Endothelial cell (in vitro differentiated cells): ENCODE measurements around the gene NCAM1. TPM values are rescaled to one million over a fixed set of nuclear protein-coding genes. Genes with fewer than 3 reads are reported as not detected.

Experiments
- DNase-seq: peaks from one replicate; pipeline ENCODE4 v3.0.0; 2021; ENCODE audit warnings: low spot score
- H3K27ac Mint-ChIP-seq: one replicate; pipeline ENCODE4 v1.8.0; 2021; ENCODE audit warnings: mixed read lengths, inconsistent platforms; ENCODE audit not compliant: unreplicated experiment
- H3K27me3 Mint-ChIP-seq: one replicate; pipeline ENCODE4 v1.8.0; 2021; ENCODE audit warnings: mild to moderate bottlenecking, moderate library complexity, mixed read lengths, inconsistent platforms; ENCODE audit not compliant: unreplicated experiment
- H3K36me3 Mint-ChIP-seq: one replicate; pipeline ENCODE4 v1.8.0; 2021; ENCODE audit warnings: mild to moderate bottlenecking, low read depth, mixed read lengths, inconsistent platforms; ENCODE audit not compliant: unreplicated experiment
- H3K4me1 Mint-ChIP-seq: one replicate; pipeline ENCODE4 v1.8.0; 2021; ENCODE audit warnings: mild to moderate bottlenecking, mixed read lengths, inconsistent platforms; ENCODE audit not compliant: unreplicated experiment
- H3K4me3 Mint-ChIP-seq: one replicate; pipeline ENCODE4 v1.8.0; 2021; ENCODE audit warnings: mild to moderate bottlenecking, mixed read lengths, inconsistent platforms; ENCODE audit not compliant: unreplicated experiment
- H3K9me3 Mint-ChIP-seq: one replicate; pipeline ENCODE4 v1.8.0; 2021; ENCODE audit warnings: mixed read lengths, inconsistent platforms; ENCODE audit not compliant: unreplicated experiment
- total RNA-seq: library from RNA; stranded (reverse); fragmentation: NEBNext Ultra II Directional; extraction: Animal tissue kit (Norgen Biotek cat#: 25700); gene quantifications from one replicate; pipeline ENCODE4 v1.2.1, GENCODE V29; 2021; ENCODE audit not compliant: unreplicated experiment
- TF ChIP-seq, protein P1 (sequence below): fragments of 200-600 bp; sonication (generic); IDR thresholded peaks from one replicate; pipeline ENCODE4 v1.5.0; 2021; ENCODE audit warnings: antibody characterized with exemption; ENCODE audit not compliant: unreplicated experiment

The NCAM1 gene
- total RNA-seq, 1 donor from 2014 or later: 21.9 TPM

DNA sequence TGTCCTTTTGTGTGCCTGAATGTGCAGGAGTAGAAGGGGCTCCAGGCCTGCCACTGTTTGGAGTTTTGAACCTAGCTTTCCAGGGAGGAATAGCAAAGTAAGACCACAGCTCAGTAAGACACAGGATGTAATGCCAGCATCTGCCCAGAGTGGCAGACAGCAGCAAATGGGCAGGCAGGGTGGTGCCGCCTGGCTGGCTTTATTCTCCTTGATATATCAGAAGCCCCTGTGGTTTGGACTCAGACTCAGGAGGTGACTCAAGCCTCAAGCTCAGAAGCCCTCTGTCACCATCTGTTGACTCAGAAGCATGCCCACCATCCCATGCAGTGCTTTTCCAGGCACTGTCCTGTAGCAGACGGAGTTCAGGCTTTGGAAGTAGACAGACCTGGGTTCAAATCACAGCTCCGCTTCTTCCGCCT lies 280.4 kb downstream of the NCAM1 start:
- TF ChIP-seq, protein P1, sequence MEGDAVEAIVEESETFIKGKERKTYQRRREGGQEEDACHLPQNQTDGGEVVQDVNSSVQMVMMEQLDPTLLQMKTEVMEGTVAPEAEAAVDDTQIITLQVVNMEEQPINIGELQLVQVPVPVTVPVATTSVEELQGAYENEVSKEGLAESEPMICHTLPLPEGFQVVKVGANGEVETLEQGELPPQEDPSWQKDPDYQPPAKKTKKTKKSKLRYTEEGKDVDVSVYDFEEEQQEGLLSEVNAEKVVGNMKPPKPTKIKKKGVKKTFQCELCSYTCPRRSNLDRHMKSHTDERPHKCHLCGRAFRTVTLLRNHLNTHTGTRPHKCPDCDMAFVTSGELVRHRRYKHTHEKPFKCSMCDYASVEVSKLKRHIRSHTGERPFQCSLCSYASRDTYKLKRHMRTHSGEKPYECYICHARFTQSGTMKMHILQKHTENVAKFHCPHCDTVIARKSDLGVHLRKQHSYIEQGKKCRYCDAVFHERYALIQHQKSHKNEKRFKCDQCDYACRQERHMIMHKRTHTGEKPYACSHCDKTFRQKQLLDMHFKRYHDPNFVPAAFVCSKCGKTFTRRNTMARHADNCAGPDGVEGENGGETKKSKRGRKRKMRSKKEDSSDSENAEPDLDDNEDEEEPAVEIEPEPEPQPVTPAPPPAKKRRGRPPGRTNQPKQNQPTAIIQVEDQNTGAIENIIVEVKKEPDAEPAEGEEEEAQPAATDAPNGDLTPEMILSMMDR: no peak
- peaks cover 14% of the 10 kb centered on the region for H3K4me1 Mint-ChIP-seq
- no peak overlapping the region for H3K27ac Mint-ChIP-seq
- no peak overlapping the region for H3K4me3 Mint-ChIP-seq
- H3K27me3 Mint-ChIP-seq: peaks cover 3% of the 10 kb centered on the region
- DNase-seq: no peak
- H3K36me3 Mint-ChIP-seq: no peaks in the 10 kb centered on the region
- no peaks in the 10 kb centered on the region for H3K9me3 Mint-ChIP-seq

GRCh38 chr11:113242060-113242459 lies 280.8 kb downstream of the NCAM1 start:
- H3K9me3 Mint-ChIP-seq: no peaks in the 10 kb centered on the region
- H3K4me1 Mint-ChIP-seq: peaks cover 14% of the 10 kb centered on the region
- TF ChIP-seq, protein P1: no peak
- no peak overlapping the region for H3K4me3 Mint-ChIP-seq
- no peaks in the 10 kb centered on the region for H3K36me3 Mint-ChIP-seq
- H3K27me3 Mint-ChIP-seq: peaks cover 3% of the 10 kb centered on the region
- DNase-seq: no peak
- H3K27ac Mint-ChIP-seq: no peak overlapping the region

GRCh38 chr11:113242767-113243397 lies 281.7 kb downstream of the NCAM1 start:
- TF ChIP-seq, protein P1: no peak
- Mint-ChIP-seq H3K36me3 (no peaks in the 10 kb centered on the region), H3K9me3 (no peaks in the 10 kb centered on the region), H3K27me3 (peaks cover 3% of the 10 kb centered on the region), H3K27ac (peak overlapping the region; percentile 57), H3K4me1 (peaks cover 14% of the 10 kb centered on the region), H3K4me3 (no peak overlapping the region)
- peak; percentile 24 for DNase-seq

GRCh38 chr11:113243696-113244095 lies 282.5 kb downstream of the NCAM1 start:
- DNase-seq: no peak
- TF ChIP-seq, protein P1: no peak
- Mint-ChIP-seq H3K4me3 (no peak overlapping the region), H3K36me3 (no peaks in the 10 kb centered on the region), H3K27me3 (peaks cover 3% of the 10 kb centered on the region), H3K4me1 (peaks cover 14% of the 10 kb centered on the region), H3K27ac (no peak overlapping the region), H3K9me3 (no peaks in the 10 kb centered on the region)

- H3K36me3 Mint-ChIP-seq: no peaks in the 10 kb centered on the region
- no peak overlapping the region for H3K4me3 Mint-ChIP-seq
- H3K27ac Mint-ChIP-seq: no peak overlapping the region
- TF ChIP-seq, protein P1: no peak
- DNase-seq: no peak
- H3K4me1 Mint-ChIP-seq: peaks cover 14% of the 10 kb centered on the region
- no peaks in the 10 kb centered on the region for H3K9me3 Mint-ChIP-seq
- peaks cover 3% of the 10 kb centered on the region for H3K27me3 Mint-ChIP-seq
Measured at GRCh38 chr11:113245216-113245615, 284.0 kb downstream of the NCAM1 start.
